Osteocyte (in vitro differentiated cells): Measurements from ENCODE around the gene FAM81A. TPM values are rescaled to one million over a fixed set of nuclear protein-coding genes. Genes with fewer than 3 reads are reported as not detected.

Experiments used
- DNase-seq: peaks from one replicate; pipeline ENCODE4 v3.0.0; 2021; ENCODE audit warnings: mixed read lengths; ENCODE audit not compliant: unreplicated experiment; ENCODE audit errors: extremely low spot score
- H3K27ac Mint-ChIP-seq: one replicate; pipeline ENCODE4 v1.8.0; 2021; ENCODE audit warnings: mild to moderate bottlenecking, mixed read lengths; ENCODE audit not compliant: unreplicated experiment
- H3K27me3 Mint-ChIP-seq: one replicate; pipeline ENCODE4 v1.8.0; 2021; ENCODE audit warnings: mixed read lengths; ENCODE audit not compliant: unreplicated experiment
- H3K36me3 Mint-ChIP-seq: one replicate; pipeline ENCODE4 v1.8.0; 2021; ENCODE audit warnings: mixed read lengths; ENCODE audit not compliant: unreplicated experiment
- H3K4me1 Mint-ChIP-seq: one replicate; pipeline ENCODE4 v1.8.0; 2021; ENCODE audit warnings: mixed read lengths; ENCODE audit not compliant: unreplicated experiment
- H3K4me3 Mint-ChIP-seq: one replicate; pipeline ENCODE4 v1.8.0; 2021; ENCODE audit warnings: mild to moderate bottlenecking, moderate library complexity, mixed read lengths; ENCODE audit not compliant: unreplicated experiment
- H3K9me3 Mint-ChIP-seq: one replicate; pipeline ENCODE4 v1.8.0; 2021; ENCODE audit warnings: mixed read lengths; ENCODE audit not compliant: unreplicated experiment
- total RNA-seq: library from RNA; stranded (reverse); gene quantifications from 2 replicates; pipeline ENCODE4 v1.2.1, GENCODE V29; 2021
- TF ChIP-seq, protein P1 (sequence below): fragments of 200-600 bp; sonication (generic); IDR thresholded peaks from 2 replicates; pipeline ENCODE4 v1.5.0; 2021; ENCODE audit warnings: antibody characterized with exemption, mild to moderate bottlenecking, moderate library complexity

Gene FAM81A
- total RNA-seq, 1 donor from 2014 or later = not detected

DNA sequence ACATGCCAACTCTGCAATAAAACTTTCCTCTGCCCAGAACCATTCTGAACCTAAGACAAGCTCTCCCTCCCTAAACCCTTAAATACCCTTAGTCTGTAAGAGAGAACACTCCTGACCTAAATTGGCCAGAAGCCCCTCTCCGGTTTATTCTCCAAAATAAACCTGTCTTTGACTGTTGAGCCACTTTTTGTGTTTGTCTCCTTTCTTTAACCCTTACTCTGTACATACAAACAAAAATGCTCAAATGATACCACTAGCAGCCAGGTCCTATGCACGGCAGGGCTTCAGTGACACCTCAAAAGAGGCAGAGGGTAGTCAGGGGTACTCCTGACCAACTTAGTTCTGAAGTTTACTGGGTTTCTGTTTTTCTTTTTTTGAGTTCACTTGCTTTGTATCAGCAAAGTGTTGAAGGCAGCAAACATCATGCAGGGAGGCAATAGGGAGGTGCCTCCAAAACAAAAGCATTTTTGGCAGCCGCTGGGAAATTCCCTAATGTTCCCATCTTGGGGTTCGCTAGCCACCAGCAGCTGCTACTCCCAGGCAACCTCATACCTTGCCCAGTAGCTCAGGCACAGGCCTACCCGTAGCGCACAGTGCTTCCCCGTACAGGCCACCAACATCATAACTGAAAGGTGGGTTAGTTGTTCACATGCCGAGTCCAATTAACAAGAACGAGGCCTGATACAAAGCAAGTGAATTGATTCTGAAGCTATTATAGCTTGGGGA is 110.7 kb downstream of the FAM81A start:
- Mint-ChIP-seq H3K36me3 (no peaks in the 10 kb centered on the region), H3K9me3 (no peaks in the 10 kb centered on the region), H3K27ac (no peak overlapping the region), H3K4me3 (no peak overlapping the region), H3K27me3 (peaks cover 34% of the 10 kb centered on the region), H3K4me1 (peaks cover 4% of the 10 kb centered on the region)
- TF ChIP-seq, protein P1, sequence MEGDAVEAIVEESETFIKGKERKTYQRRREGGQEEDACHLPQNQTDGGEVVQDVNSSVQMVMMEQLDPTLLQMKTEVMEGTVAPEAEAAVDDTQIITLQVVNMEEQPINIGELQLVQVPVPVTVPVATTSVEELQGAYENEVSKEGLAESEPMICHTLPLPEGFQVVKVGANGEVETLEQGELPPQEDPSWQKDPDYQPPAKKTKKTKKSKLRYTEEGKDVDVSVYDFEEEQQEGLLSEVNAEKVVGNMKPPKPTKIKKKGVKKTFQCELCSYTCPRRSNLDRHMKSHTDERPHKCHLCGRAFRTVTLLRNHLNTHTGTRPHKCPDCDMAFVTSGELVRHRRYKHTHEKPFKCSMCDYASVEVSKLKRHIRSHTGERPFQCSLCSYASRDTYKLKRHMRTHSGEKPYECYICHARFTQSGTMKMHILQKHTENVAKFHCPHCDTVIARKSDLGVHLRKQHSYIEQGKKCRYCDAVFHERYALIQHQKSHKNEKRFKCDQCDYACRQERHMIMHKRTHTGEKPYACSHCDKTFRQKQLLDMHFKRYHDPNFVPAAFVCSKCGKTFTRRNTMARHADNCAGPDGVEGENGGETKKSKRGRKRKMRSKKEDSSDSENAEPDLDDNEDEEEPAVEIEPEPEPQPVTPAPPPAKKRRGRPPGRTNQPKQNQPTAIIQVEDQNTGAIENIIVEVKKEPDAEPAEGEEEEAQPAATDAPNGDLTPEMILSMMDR = no peak
- DNase-seq = no peak

DNA sequence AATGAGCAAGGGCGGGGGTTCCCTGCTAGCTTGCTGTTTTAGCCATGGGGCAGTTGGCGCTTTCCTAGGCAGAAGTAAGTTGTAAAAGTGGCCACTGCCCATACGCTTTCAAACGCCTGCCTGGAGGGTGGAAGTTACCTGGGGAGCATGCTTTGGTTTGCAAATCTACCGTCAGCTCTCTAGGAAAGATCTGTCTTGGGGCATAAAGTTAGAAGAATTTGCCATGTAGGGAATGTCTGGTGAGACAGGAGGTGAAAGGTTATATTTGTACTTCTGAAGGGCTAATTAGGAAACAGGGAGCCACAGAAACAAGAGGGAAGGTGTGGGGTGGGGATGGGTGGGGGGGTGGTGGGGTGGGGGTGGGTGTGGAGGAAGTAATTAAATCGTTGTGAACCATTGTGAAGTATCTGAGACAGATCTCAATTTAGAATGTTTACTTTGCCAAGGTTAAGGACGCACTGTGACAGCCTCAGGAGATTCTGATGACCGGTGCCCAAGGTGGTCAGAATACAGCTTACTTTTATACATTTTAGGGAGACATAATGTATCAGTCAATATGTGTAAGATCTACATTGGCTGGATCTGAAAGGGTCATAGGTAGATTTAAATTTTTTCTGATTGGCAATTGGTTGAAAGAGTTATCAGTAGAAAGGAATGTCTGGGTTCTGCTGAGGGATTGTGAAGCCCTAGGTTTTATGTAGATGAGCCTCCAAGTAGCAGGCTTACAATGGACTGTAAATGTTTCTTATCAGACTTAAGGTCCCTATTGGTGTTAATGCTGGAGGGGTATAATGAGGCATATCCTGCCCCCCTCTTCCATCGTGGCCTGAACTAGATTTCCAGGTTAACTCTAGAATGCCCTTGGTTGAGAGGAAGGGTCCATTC is 111.6 kb downstream of the FAM81A start:
- TF ChIP-seq, protein P1 = no peak
- no peaks in the 10 kb centered on the region for H3K36me3 Mint-ChIP-seq
- H3K27me3 Mint-ChIP-seq = peaks cover 34% of the 10 kb centered on the region
- H3K9me3 Mint-ChIP-seq = no peaks in the 10 kb centered on the region
- DNase-seq = no peak
- H3K4me3 Mint-ChIP-seq = no peak overlapping the region
- H3K27ac Mint-ChIP-seq = no peak overlapping the region
- H3K4me1 Mint-ChIP-seq = peaks cover 4% of the 10 kb centered on the region

DNA sequence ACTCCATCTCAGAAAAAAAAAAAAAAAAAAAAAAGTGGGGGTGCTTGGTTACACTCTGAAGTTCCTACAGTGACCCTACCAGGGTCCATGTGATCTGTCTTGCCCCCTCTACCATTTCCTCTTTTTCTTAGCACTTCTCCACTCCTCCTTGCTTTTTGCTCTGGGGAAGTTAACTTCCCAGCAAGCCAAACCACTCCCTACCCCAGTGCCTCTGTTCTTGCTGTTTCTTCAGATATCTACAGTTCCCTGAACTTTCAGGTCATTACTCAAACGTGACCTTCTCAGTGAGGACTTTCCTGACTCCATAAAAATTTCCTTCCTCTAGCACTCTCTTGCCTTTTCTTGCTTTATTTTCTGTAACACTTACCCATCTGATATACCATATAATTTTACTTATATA is 112.5 kb downstream of the FAM81A start:
- TF ChIP-seq, protein P1 = no peak
- H3K9me3 Mint-ChIP-seq = no peaks in the 10 kb centered on the region
- H3K4me1 Mint-ChIP-seq = peaks cover 4% of the 10 kb centered on the region
- H3K27me3 Mint-ChIP-seq = peaks cover 34% of the 10 kb centered on the region
- no peak for DNase-seq
- H3K27ac Mint-ChIP-seq = no peak overlapping the region
- no peak overlapping the region for H3K4me3 Mint-ChIP-seq
- no peaks in the 10 kb centered on the region for H3K36me3 Mint-ChIP-seq

DNA sequence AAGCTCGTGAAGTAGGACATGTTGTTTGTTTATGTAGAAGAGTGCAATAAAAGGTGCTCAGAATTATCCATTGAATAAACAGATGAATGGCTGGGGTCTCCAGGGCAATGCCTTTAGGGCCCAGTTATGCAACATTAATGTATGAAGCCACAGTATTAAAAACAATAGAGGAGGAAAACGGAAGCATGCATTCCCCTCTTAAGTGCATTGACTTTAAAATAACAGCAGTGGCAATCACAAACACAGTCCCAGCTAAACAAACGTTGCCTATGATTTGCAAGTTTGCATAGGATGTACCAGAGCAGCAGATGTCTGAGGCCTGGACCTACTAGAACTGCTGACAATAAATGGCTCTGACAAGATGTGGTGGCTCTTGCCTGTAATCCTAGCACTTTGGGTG is 113.0 kb downstream of the FAM81A start:
- DNase-seq = no peak
- TF ChIP-seq, protein P1 = no peak
- H3K27ac Mint-ChIP-seq = no peak overlapping the region
- no peak overlapping the region for H3K4me3 Mint-ChIP-seq
- no peaks in the 10 kb centered on the region for H3K9me3 Mint-ChIP-seq
- no peaks in the 10 kb centered on the region for H3K36me3 Mint-ChIP-seq
- H3K27me3 Mint-ChIP-seq = peaks cover 31% of the 10 kb centered on the region
- peaks cover 4% of the 10 kb centered on the region for H3K4me1 Mint-ChIP-seq
